Gastrocnemius medialis (tissue), 4 donors: ENCODE results near the gene NME8. TPM values are rescaled to one million over a fixed set of nuclear protein-coding genes. Genes with fewer than 3 reads are reported as not detected.
A peak's percentile ranks its signal among the peaks of the same experiment; 100 is the strongest.

Experiments
- ATAC-seq, 2 donors: fragments of 150-250 bp; one replicate each; pipeline ENCODE4 v1.9.1; 2016
- DNase-seq, 2 donors: peaks; one replicate each; pipeline ENCODE4 v3.0.0-alpha.2; 2019
- H3K27ac ChIP-seq, 4 donors: fragments of 200-600 bp; sonication (generic); 1 replicate in 1 of 4; 2 replicates in 3 of 4; pipeline ENCODE4 v1.5.1; 2016 to 2018; ENCODE audit warnings: mild to moderate bottlenecking in 2 of 4, moderate library complexity in 1 of 4
- H3K27me3 ChIP-seq, 3 donors: fragments of 200-600 bp; sonication (generic) in 2 of 3; 1 replicate in 1 of 3; 2 replicates in 2 of 3; pipeline versions ENCODE4 v1.5.1 to v1.6.0; 2016 to 2019; ENCODE audit warnings: mild to moderate bottlenecking in 1 of 3, moderate library complexity in 1 of 3
- H3K36me3 ChIP-seq, 2 donors: fragments of 200-600 bp; sonication (generic) in 1 of 2; one replicate each; pipeline ENCODE4 v1.5.1; 2017 to 2018
- H3K4me1 ChIP-seq, 2 donors: fragments of 200-600 bp; sonication (generic) in 1 of 2; one replicate each; pipeline ENCODE4 v1.5.1; 2016 to 2017; ENCODE audit warnings: mild to moderate bottlenecking in 2 of 2
- H3K4me3 ChIP-seq, 4 donors: fragments of 200-600 bp; sonication (generic) in 3 of 4; 1 replicate in 1 of 4; 2 replicates in 3 of 4; pipeline ENCODE4 v1.5.1; 2016 to 2019; ENCODE audit warnings: mild to moderate bottlenecking in 2 of 4
- H3K9me3 ChIP-seq, 3 donors: fragments of 200-600 bp; sonication (generic) in 2 of 3; 1 replicate in 1 of 3; 2 replicates in 2 of 3; pipeline ENCODE4 v1.5.1; 2016 to 2019
- POLR2A ChIP-seq, 2 donors: fragments of 450-650 bp; IDR thresholded peaks; one replicate each; pipeline ENCODE4 v1.6.1; 2017; ENCODE audit warnings: antibody characterized with exemption in 2 of 2, mild to moderate bottlenecking in 2 of 2, moderate library complexity in 2 of 2
- in situ Hi-C, 4 donors: fragments of 200-750 bp; cut with MboI; loops; one replicate each; pipeline versions ENCODE4 v1.15.0 to v1.8.0; 2017; ENCODE audit warnings: low sequenced_read_pairs in 4 of 4
- intact Hi-C: fragments of 100-400 bp; cut with DNase I; formaldehyde crosslinking; loops from one replicate; pipeline ENCODE4 v1.15.1; 2023; ENCODE audit warnings: low total_unique reads
- total RNA-seq, 4 donors: library from RNA; depleted of rRNA; stranded (reverse); fragments of >200 nt; gene quantifications; one replicate each; pipeline versions ENCODE4 v1.1.0 to v1.2.3, GENCODE V29; 2016
- TF ChIP-seq, protein P1 (sequence below), 5 experiments: fragments of 450-650 bp in 3 of 5; fragments of 200-600 bp in 2 of 5; sonication (generic) in 2 of 5; IDR thresholded peaks in 4 of 5; conservative IDR thresholded peaks in 1 of 5; 1 replicate in 4 of 5; 2 replicates in 1 of 5; pipeline ENCODE4 v1.5.1; 2016 to 2019; ENCODE audit warnings: antibody characterized with exemption in 5 of 5, mild to moderate bottlenecking in 3 of 5, moderate library complexity in 3 of 5

The NME8 gene
- total RNA-seq, 4 donors from 2014 or later: not detected

DNA sequence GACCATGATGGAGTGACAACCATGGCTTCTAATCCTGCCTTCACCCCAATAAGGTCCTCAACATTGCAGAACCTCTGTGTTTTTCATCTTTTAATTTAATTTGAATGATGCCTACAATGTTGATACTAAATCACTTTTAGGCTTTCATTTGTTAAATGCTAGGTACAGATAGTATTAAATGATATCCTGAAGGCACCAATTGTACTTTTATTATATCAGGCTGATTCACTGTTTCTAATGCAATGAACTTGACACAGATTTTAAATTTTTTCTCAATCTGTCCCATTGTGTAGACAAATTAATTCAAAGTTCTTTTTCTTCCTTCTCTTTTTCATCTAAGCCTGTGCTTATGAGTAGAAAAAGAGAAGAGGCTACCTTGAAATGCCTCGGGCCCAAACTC is 77.2 kb downstream of the NME8 start:
- ATAC-seq (no peak), DNase-seq (no peak)
- TF ChIP-seq, protein P1, sequence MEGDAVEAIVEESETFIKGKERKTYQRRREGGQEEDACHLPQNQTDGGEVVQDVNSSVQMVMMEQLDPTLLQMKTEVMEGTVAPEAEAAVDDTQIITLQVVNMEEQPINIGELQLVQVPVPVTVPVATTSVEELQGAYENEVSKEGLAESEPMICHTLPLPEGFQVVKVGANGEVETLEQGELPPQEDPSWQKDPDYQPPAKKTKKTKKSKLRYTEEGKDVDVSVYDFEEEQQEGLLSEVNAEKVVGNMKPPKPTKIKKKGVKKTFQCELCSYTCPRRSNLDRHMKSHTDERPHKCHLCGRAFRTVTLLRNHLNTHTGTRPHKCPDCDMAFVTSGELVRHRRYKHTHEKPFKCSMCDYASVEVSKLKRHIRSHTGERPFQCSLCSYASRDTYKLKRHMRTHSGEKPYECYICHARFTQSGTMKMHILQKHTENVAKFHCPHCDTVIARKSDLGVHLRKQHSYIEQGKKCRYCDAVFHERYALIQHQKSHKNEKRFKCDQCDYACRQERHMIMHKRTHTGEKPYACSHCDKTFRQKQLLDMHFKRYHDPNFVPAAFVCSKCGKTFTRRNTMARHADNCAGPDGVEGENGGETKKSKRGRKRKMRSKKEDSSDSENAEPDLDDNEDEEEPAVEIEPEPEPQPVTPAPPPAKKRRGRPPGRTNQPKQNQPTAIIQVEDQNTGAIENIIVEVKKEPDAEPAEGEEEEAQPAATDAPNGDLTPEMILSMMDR (IDR thresholded peaks at IDR 0.05 in 4 of 5, conservative IDR thresholded peaks at IDR 0.05 in 1 of 5): no peak
- no peak for TF ChIP-seq POLR2A (IDR thresholded peaks at IDR 0.05)
- in situ Hi-C loops: no loop called here
- Histone ChIP-seq H3K4me3 (no peak overlapping the region), H3K4me1 (peaks cover 27% of the 10 kb centered on the region in 2 donors), H3K27ac (no peak overlapping the region), H3K27me3 (no peaks in the 10 kb centered on the region), H3K36me3 (no peaks in the 10 kb centered on the region), H3K9me3 (no peaks in the 10 kb centered on the region)
- intact Hi-C loops: loop anchor here (2.0 kb wide), 1 partner anchor 13 kb away; no protein-coding TSS in a partner anchor

DNA sequence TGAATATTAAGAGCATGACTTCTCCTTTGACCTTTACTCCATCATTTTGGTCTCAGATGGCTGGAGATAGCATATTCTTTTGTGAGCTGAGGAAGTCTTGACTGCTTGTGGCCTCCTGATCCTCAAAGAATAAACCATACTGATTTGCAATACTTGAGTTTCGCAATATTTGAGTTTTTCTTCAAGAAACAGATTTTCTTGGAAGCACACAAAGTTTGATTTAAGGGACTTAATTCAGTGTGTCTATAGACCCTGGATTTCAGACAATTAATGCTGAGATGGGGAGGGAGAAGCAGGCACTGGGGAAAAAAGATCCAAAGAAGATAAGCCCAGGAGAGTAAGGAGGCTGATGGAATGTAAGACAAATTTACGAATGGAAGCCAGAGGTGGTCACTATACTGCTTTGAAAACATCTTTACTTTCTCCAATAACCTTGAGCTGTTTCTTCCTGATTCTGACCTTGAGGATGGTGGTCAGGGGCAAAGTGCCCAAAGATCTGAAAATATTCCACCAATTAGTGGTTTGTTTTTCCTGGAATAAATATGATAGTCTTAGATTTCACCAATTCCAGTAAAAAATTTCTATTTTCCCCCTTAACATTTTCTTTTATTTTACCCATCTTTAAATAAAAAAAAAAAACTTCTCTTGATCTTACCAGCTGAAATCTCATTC is 79.5 kb downstream of the NME8 start:
- Histone ChIP-seq H3K9me3 (no peaks in the 10 kb centered on the region), H3K27me3 (no peaks in the 10 kb centered on the region), H3K4me3 (no peak overlapping the region), H3K4me1 (peaks cover 20 to 22% of the 10 kb centered on the region in 2 donors), H3K36me3 (no peaks in the 10 kb centered on the region), H3K27ac (peak overlapping the region in 2 of 4 donors; percentile 31 to 51)
- ATAC-seq: no peak
- no peak for TF ChIP-seq POLR2A (IDR thresholded peaks at IDR 0.05)
- TF ChIP-seq, protein P1 (IDR thresholded peaks at IDR 0.05 in 4 of 5, conservative IDR thresholded peaks at IDR 0.05 in 1 of 5): no peak
- DNase-seq: no peak
- intact Hi-C loops: no loop called here
- in situ Hi-C loops: no loop called here

DNA sequence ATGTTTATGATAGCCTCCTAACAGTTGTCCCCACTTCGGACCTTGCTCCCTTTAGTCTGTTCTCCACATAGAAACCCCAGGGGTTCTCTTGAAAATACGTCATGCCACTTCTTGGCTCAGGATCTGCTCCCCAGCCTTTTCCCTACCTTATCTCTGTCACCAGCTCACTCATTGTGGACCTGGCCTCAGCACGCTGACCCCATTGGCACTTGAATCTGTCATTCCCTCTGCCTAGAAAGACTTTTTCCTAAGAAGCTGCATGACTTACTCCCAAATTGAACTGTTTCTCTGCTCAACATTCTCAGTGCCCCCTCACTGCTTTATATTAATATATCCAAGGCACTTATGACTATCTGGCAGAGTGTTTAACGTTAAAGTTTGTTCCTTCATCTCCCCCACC is 80.5 kb downstream of the NME8 start:
- Histone ChIP-seq H3K27ac (peak overlapping the region in 2 of 4 donors; percentile 8 to 51), H3K9me3 (no peaks in the 10 kb centered on the region), H3K4me3 (no peak overlapping the region), H3K36me3 (no peaks in the 10 kb centered on the region), H3K27me3 (no peaks in the 10 kb centered on the region), H3K4me1 (peaks cover 18 to 21% of the 10 kb centered on the region in 2 donors)
- ATAC-seq: no peak
- no peak for DNase-seq
- in situ Hi-C loops: no loop called here
- TF ChIP-seq, protein P1 (IDR thresholded peaks at IDR 0.05 in 4 of 5, conservative IDR thresholded peaks at IDR 0.05 in 1 of 5): no peak
- TF ChIP-seq POLR2A (IDR thresholded peaks at IDR 0.05): no peak
- intact Hi-C loops: no loop called here

DNA sequence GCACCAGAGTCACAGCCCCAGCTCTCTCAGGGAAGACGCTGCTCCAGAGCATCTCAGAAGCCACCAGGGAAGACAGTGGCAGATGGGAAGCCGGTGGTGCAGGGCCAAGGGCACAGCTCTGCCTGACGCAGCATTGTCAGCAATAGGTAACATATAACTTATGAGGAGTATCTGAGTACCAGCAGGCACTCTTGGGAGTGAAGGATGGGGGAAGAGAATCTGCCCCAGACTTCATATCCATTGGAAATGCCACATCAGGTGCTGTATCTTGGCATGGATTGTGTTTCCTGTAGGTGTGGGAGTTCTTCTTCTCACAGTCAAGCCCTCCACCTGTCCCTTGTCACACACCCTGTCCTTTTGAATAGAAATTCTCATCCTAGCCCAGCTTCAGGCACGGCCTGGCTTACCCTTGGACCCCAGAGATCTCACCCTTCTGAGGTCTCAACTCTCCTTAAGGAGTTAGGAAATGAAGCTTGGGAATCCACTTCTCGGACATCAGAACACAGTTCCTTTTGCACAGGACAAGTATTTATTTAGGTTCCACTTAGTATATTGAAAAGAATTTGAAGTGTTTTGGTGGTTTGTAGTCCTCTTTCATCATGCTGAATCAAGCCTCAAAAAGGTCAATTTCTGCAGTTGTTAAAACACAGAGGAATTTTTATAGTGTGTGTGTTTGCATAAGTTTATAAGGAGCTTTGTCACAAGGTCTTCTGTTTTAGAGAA is 82.0 kb downstream of the NME8 start:
- no peak for DNase-seq
- Histone ChIP-seq H3K4me3 (no peak overlapping the region), H3K9me3 (no peaks in the 10 kb centered on the region), H3K27me3 (no peaks in the 10 kb centered on the region), H3K27ac (peak overlapping the region in 3 of 4 donors; percentile 2 to 29 (median 21)), H3K36me3 (no peaks in the 10 kb centered on the region), H3K4me1 (peaks cover 11 to 21% of the 10 kb centered on the region in 2 donors)
- intact Hi-C loops (no loop called here), in situ Hi-C loops (no loop called here)
- TF ChIP-seq POLR2A (IDR thresholded peaks at IDR 0.05): no peak
- TF ChIP-seq, protein P1 (IDR thresholded peaks at IDR 0.05 in 4 of 5, conservative IDR thresholded peaks at IDR 0.05 in 1 of 5): no peak
- ATAC-seq: no peak
